Stromal cell of bone marrow (primary cell): ENCODE results near the gene MYO9A.
"Not testable (repeated sequence)": the region's sequence is repeated elsewhere in the genome, so short reads cannot be mapped to it uniquely, and the experiment has no call there.

Experiments
- DNase-seq: peaks from one replicate; pipeline ENCODE4 v3.0.0-alpha.2; 2012; ENCODE audit warnings: low read depth

Gene MYO9A

GRCh38 chr15:72037321-72037720 is 80.6 kb downstream of the MYO9A start:
- DNase-seq = no peak

GRCh38 chr15:72034859-72035650 is 82.9 kb downstream of the MYO9A start:
- no peak for DNase-seq

DNA sequence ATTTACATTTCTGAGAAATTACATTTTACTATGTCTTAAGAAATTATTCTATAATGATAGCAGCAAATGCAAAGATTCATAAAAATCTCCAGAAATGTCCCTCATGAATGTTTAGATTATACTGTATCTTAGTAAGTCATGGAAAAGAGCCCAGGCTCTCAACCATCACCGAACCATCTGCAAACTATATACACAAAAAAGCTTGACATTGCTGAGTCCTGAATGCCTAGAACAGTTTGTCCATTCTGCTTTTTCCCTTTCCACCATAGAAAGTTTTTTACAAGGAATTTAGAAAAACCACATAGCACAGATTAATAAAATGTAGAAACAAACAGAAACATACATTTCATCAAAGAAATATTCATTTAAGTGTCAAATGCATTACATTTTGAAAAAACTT is 83.6 kb downstream of the MYO9A start:
- no peak for DNase-seq

DNA sequence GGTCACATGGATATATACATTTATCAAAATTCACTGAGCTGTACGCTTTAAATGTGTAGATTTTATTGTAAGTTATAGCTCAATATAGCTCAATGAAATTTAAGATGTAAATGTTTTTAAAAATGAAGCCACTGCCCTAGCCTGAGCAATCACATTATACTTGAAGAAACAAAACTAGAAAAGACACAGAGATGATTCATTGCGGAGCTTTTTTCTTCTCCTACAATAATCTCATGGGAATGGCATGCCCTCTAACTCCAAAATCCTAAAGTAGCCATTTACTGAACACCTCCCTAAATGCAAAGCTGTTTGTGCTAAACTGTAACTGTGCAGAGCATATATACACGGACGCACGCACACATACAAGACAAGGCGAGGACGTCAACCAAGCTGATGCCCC is 84.2 kb downstream of the MYO9A start:
- DNase-seq = peak; percentile 33

- no peak for DNase-seq
Observed at GRCh38 chr15:72033285-72033684, 84.7 kb downstream of the MYO9A start.

DNA sequence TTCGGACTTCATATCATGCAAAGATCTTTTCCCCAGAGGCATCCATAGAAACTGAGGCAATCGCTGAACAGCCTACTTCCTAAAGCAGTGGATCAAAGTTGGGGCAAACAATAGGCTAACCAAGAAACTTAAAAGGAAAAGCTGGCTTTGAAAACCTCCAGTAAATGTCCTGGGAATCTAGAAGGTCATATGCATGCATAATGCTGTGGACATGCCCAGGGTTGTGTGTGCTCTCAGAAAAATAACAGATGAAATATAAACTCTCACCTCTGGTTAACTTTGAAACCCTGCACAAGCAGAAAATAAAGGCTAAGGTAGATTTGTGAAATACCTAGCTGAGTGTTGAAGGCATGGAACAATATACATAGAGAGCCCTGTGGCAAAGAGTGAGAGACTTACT is 96.3 kb downstream of the MYO9A start:
- DNase-seq = no peak

DNA sequence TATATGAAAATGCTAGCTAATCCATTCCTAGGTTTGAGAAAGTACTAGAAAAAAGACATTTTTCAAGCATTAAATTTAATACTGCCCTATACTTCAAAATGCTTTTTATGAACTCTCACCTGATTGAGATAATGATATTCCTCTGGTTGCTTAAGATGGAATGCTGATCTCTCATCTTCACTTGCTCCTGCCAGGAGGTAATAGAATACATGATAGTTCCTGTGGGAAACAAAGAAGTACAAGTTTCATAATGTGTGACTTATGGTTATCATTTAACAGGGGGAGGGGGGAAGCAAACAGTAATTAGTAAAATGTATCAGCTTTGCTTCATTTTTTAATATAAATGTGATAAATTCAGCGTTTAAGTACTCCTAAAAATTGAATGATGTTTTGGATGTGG is 97.2 kb downstream of the MYO9A start:
- DNase-seq = no peak

DNA sequence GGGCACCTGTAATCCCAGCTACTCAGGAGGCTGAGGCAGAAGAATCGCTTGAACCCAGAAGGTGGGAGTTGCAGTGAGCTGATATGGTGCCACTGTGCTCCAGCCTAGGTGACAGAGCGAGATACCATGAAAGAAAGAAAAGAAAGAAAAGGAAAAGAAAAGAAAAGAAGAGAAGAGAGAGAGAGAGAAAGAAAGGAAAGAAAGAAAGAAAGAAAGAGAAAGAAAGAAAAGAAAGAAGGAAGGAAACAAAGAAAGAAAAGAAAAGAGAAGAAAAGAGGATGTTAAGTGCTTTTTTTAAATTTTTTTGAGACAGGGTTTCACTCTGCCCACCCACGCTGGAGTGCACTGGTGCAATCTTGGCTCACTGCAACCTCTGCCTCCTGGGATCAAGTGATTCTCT is 103.4 kb downstream of the MYO9A start:
- DNase-seq = not testable (repeated sequence)

DNA sequence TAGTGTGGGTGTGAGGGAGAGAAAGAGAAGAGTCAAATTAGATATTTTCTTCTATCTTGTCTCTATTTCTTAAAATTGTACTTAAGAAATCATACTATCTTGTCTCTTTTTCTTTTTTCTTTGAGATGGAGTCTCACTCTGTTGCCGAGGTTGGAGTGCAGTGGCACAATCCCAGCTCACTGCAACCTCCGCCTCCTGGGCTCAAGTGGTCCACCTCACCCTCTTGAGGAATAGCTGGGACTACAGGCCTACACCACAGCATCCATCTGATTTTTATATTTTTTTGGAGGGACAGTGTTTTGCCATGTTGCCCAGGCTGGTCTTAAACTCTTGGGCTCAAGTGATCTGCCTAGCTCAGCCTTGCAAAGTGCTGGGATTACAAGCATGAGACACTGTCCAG is 104.2 kb downstream of the MYO9A start:
- no peak for DNase-seq

DNA sequence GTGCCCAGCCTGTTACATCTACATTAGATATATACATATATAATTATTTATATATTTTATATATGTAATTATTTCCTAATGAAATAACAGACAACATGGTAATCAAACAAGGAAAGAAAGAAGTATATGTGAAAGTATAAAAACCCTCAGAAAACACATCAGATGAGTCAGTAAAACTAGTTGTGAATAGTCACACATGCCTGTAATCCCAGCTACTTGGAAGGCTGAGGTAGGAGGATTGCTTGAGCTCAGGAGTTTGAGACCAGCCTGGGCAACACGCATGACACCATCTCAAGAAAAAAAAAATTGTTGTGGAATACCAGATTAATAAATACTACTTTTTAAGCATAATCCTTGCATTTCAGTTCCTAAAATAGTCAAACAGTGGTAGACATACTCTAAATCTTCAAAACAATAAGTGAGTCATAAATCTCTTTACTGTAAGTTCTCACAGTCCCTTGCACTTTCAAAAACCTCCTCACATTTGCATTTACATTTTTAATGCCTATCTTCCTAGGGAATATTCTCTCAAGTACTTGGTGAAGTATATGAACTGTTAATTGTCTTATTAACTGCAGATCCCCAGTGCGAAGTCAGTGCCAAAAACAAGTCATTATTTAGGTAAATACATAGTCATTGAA is 106.5 kb downstream of the MYO9A start:
- no peak for DNase-seq

DNA sequence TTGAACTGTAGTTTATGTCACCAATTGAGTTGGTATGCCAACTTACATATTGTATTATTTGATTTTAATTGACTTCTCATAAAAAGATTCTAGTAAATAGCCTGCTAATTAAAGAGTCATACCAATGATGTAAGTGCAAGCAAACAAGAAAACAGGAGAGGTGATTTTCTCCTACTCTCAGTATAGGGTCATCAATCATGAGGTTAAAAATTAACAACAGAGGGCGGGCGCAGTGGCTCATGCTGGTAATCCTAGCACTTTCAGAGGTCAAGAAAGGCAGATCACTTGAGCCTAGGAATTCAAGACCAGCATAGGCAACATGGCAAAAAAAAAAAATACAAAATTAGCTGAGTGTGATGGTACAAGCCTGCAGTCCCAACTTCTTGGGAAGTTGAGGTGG is 108.7 kb downstream of the MYO9A start:
- no peak for DNase-seq

DNA sequence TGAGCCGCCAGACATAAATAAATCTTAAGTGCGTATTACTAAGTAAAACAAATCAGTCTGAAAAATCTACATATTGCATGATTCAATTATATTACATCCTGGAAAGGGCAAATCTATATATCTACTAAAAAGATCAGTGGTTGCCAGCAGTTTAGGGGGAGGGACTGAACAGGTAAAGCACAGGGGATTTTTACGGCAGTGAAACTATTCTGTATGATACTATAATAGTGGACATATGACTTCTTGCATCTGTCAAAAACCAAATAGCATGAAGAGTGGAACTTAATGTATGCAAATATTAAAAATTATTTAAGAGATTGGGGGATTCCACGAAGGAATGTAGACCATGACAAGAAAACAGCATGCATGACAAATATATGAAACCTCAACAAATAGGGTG is 111.6 kb downstream of the MYO9A start:
- DNase-seq = no peak

GRCh38 chr15:72005483-72005882 is 112.5 kb downstream of the MYO9A start:
- no peak for DNase-seq

DNA sequence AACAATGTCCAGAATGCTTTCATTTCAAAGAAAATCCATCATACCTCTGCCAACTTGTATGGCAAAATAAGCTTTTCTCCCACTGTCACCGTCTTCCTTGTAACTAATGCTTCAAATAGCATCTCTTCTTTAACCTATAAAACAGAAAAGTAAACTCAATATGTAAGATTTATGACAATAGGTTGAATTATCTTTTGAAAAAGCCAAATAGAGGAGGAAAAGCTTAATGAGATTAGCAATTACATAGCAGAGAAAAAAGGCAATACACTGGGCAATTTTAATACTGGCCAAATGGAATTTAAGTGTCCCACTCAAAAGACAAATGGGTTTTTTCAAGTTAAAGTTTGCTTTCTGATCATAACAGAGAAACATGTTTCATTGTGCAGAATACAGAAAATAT is 118.1 kb downstream of the MYO9A start:
- no peak for DNase-seq

GRCh38 chr15:71998717-71999116 is 119.2 kb downstream of the MYO9A start:
- not testable (repeated sequence) for DNase-seq

DNA sequence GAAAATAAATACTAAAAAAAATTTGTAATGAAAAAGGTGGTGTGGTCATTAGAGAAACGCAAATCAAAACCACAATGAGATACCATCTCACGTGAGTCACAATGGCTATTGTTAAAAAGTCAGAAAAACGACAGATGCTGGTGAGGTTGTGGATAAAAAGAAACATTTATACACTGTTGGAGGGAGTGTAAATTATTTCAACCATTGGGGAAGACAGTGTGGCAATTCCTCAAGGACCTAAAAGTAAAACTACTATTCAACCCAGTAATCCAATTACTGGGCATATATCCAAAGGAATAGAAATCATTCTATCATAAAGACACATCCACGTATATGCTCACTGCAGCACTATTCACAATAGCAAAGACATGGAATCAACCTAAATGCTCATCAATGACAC is 120.3 kb downstream of the MYO9A start:
- DNase-seq = no peak

- no peak for DNase-seq
Observed at GRCh38 chr15:71975816-71976150, 142.2 kb downstream of the MYO9A start.

- DNase-seq = no peak
Observed at GRCh38 chr15:71974211-71974610, 143.7 kb downstream of the MYO9A start.

- DNase-seq = no peak
Observed at GRCh38 chr15:71973366-71973765, 144.6 kb downstream of the MYO9A start.

DNA sequence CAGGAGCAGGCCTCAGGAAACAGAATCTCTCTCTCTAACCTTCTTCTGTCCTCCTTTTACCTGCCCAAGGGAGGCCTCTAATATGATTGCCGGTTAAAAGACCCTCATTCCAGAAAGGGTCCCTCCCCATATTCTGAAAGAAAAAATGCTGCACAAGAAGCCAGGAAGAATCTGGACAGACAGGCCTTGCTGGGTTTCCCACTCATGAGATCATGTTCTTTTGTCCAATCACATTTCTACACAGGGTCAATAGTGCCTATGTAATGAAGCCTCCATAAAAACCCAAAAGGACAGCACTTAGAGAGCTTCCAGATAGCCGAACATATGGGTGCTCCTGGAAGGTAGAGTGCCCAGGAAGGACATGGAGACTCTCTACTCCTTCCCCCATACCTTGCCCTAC is 146.0 kb downstream of the MYO9A start:
- DNase-seq = no peak

GRCh38 chr15:71970435-71970834 is 147.5 kb downstream of the MYO9A start:
- no peak for DNase-seq

GRCh38 chr15:71962537-71962936 is 155.4 kb downstream of the MYO9A start:
- DNase-seq = no peak

- no peak for DNase-seq
Observed at GRCh38 chr15:71957026-71957425, 160.9 kb downstream of the MYO9A start.

DNA sequence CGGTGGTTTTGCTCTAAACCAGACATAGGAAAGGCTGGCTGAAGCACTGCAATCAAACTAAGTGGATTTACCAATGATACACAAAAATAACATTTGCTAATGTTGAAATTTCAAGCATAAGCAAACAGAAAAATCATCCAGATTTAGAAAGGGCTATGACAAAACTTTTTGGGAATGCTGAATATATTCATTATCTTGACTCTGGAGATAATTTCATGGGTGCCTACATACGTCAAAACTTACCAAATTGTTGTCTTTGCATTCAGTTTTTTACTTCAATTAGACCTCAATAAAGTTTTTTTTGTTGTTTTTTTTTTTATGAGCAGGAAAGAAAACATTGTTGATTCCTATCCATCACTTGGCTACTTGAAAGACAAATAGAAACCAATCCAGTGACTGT is 166.8 kb downstream of the MYO9A start:
- peak; percentile 55 for DNase-seq
